GM21737 (cell line): ENCODE results near the gene ANTXR1.

Source experiments
- ATAC-seq: cut with Tn5 transposase; IDR thresholded peaks from one replicate; pipeline ENCODE4 v1.9.1; 2021; ENCODE audit warnings: mild to moderate bottlenecking, moderate library complexity; ENCODE audit not compliant: unreplicated experiment

Gene ANTXR1

DNA sequence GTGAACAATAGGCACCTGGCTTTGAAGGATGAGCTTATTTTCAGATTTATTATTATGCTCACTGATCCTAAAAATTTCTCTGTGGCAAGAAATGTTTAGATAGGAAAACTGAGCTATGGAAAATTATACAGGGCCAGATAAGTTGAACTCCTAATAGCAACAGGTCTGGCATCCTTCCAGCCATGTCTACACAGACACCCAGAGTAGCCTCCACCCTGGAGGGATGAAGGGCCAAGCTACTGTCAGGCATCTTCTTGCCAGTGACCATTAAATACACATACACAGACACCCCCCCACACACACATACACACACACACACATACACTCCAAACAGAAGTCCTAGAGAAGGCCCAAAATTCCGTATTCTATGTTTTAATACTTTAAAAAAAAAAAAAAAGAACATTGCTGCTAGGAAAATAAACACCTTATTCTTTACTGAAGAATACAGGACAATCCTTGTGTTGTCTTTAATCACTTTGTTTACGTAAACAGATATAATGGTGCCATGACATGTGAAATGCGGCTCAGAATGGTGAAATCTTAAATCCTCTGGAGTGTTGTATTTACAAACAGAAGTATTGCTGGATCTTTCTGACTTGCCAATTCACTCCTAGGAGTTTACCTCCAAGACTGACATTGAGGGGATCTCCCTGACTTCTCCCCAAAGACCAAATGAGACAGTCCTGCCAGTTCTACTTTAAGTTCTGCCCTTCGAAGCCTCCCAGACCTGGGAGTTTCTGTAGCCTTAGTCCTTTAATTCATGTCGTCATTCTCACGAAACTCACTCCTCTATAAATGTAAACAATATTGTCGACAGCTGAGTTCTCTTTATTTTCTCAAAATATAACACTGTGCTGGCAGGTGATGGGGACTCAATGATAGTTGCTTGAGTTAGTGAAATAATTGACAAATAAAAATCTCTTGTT, 163.1 kb downstream of the ANTXR1 start:
- no peak for ATAC-seq

DNA sequence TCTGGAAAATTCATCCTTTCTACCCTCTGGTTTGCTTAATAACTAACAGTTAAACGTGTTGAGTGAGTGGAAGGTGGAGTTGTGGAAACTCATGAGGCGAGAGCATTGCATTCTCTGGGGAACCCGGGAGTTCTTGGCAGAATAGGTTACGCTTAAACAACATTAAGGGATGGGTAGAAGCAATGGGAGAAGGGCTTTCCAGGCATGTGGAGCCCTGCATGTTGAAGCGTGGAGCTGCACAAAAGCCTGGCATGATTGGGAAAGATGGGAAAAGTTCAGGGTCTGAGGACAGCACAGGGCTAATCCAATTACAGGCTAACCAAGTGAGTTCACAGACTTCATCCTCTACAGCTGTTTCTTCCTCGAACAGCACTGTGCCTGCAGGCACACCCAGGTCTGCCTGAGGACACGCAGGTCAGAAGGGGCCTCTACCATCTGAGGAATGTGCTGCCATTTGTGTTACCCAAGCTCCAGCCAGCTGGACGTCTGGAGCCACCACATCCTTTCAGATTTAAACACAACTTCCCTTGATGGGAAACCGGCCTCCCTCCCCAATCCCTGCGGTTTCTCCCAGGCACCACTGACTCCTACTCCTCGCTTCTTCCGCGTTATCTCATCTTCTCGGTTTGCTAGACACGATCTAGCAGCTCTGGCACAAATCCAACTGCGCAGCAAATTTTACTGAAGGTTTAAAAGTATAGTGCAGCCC, 164.2 kb downstream of the ANTXR1 start:
- no peak for ATAC-seq

DNA sequence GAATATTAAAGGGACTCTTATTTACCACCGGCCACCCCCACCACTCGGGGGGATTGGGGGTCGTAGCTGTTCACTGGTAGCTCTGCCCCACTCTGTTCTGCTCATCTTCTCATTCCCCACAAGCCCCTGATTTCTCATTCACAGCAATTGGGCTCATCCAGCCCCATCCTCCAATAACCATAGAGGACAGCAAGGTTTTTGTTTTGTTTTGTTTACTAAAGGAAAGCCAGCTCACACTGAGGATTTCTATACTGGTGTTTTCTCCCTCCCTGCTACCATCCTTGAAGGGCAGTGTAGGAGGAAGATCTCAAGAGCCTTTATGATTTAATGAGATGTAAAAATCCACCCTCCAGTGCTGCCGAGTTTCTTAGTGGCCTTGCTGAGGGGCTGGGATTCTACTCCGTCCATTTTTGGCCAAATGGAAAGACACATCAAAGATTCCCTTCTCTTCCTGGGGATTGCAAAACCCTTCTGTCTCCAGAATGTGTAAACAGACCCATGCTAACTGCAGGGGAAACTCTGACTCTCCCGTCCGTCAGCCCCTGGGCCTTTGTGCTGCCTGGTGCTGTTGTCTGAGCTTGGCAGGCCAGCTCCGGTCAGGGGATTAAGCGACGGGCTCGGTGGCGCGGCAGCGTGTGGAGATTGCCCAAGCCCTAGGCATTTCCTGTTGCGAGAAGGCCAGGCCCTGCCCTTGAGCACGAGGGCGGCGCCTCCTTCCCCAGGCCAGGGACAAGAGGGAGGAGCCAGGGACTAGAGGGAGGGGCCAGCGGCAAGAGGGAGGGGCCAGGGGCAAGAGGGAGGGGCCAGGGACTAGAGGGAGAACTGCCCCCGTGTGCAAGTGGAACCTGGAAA, 165.0 kb downstream of the ANTXR1 start:
- no peak for ATAC-seq

DNA sequence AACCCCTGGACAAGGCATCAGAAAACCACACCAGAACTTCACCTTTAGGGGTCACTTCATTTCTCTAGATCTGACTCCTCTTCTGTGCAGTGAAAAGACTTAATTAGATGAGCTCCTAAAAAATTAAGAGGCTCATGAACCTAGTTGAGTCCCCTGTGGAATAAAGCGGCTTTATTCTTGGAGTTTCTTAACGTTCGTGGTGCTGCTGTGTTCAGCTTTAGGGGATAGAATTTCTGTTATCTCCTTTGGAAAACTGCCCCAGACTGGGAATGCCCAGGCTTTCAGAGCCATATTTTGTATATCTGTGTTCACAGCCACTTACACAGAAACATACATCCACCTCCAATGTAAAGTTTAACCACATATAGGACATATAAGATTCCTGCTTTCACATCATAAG, 165.8 kb downstream of the ANTXR1 start:
- ATAC-seq, result no peak

DNA sequence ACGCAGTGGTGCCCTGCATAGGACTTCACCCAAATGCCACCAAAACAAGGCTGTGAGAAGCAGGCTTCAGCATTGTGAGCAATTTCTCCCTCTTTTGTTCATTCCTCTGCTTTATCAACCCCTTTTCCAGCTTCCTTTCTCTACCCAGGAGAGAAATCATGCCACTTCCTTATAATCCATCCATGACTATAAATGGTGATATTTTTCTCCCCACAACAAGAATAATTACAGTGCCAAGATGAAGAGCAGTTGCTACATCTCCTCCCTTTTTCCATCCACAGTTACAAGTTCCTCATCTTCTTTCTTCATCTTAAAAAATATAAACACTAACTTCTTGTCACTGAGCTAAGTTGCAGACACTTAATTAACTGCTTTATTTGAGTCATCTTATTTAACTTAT, 167.2 kb downstream of the ANTXR1 start:
- no peak for ATAC-seq

DNA sequence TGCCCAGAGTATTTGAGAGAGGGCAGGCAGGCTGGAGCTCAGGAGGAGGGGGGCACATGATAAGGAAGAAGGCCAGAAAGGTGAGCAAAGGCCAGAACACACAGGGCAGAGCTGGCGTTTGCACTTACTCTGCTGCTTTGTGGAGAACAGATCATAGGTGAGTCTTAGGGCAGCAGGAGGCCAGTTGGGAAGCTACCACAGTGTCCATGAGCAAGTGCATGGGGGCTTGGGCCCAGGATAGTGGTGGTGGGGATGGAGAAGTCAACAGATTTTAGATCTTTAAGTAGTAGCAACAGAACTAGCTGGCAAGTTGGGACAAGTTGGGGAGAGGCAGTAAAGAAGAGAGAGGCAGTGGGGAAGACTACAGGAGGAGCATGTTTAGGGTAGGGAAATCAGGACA, 168.0 kb downstream of the ANTXR1 start:
- no peak for ATAC-seq

DNA sequence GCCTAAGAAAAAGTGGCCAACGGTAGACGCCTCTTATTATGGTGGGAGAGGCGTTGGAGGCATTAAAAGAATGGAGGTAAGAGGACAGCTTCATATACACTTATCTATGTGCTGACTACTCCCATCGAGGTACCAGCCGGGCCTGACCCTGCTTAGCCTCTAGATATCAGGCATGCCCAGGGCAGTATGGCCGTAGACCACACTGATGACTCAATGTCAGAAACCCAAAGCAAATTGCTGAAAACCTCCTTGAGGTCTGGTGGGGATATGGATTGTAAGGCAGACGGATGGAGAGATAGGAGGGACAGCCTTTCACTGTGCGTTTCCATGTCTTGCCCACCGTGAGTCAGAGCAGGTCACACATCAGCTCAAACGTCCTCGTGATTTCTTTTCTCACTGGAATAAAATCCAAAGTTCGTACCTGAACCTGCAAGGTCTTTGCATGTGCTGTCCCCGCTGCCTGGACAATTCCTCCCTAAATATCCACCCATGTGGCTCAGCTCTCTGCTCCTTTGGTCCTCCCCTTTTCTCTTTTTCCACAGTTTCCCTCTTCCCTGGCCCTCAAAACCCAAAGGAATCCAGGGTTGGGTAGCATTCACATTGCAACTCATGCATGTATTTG, 168.9 kb downstream of the ANTXR1 start:
- no peak for ATAC-seq

DNA sequence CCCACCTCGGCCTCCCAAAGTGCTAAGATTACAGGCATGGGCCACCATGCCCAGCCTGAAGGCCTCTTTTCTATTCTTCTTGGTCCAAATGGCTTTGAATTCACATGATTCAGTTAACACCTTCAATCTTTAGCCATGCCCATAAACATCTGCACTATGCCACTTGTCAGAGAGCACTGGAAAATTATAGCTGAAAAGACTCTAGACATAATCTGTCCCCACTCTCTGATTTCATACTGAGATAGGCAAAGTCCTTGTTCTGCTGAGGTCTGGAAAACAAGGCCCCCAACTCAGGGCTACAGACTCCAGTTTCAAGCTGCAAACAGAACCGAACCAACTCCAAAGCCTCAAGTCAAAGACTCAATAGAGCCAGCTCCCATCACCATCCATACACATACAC, 170.7 kb downstream of the ANTXR1 start:
- no peak for ATAC-seq

DNA sequence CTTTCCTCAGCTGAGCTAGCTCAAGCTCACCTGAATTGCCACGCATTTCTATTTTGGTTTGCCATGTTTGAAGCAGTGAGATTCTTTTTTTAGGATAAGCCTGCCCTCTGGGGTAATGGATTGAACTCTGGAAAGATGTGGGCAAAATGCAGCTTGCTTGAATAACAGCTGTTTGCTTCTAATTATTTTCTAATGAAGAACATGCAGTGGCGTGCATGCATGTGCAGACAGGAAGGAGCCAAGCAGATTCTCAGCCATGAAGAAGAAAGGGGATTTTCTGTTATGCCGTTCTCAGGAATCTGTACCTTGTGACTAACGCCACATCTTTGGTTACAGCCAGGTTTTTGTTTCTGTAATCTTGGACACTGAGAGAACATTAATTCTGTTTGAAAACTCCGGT, 171.2 kb downstream of the ANTXR1 start:
- no peak for ATAC-seq

DNA sequence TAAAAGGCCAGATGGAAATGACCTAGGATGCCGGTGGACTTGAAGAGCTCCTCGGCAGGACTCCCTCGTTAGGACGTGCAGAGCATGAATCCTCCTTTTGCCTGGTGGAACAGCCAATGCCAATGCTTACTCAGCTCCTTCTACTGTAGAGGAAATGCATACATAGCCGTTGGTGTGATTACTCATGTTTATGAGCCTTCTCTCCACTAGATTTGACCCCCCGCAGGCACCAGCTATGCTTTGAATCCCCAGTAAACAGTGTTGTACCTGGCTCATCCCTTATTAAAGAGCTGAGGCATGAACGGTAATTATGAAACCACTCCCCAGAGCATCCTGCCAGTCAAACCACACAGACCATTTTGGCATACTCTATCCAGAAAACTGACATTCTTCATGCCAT, 172.8 kb downstream of the ANTXR1 start:
- ATAC-seq, result no peak

DNA sequence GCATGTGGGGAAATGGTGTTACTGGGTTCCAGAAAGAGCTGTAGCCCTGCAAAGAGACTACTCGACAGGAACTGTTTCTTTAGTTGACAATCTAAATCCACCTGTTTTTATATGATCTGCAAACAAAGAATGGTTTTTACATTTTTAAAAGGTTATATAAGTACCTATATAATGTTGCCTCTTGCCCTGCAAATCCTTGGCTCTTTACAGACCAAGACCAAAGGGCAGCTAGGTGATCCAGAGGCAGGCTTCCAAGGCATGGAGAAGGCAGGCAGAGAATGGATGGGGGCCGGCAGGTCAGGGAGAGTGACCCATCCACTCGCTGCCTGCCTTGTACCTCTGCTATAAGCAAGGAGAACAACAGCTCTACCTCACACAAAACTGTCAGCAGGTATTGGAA, 173.6 kb downstream of the ANTXR1 start:
- no peak for ATAC-seq

DNA sequence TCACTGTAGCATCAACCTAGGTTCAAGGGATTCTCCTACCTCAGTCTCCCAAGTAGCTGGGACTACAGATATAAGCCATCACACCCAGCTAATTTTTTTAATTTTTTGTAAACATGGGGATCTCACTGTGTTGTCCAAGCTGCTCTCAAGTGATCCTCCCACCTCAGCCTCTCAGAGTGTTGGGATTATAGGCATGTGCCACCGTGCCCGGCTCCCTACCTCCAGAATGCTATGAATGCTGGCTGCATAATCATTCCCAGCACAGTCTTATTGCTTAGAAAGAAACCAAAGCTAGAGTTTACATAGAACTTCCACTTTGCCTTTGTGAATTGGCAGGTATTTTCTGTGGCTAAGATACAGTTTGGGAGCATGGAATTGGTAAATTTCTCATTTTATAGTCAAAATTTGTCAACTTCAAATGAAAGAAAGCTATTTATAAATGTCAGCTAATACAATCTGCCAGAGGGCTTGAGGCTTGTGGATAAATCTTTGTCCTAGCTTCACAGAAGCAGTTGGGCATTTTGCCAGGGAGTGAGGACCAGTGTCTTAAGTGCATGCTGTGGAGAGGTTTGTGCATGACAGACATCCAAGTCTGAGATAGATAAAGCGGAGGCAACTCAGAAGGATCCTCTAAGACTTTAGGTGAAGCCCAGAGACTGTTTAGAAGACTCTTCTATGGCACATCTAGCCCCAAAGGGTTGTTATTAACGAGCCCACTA, 175.4 kb downstream of the ANTXR1 start:
- ATAC-seq, result no peak

DNA sequence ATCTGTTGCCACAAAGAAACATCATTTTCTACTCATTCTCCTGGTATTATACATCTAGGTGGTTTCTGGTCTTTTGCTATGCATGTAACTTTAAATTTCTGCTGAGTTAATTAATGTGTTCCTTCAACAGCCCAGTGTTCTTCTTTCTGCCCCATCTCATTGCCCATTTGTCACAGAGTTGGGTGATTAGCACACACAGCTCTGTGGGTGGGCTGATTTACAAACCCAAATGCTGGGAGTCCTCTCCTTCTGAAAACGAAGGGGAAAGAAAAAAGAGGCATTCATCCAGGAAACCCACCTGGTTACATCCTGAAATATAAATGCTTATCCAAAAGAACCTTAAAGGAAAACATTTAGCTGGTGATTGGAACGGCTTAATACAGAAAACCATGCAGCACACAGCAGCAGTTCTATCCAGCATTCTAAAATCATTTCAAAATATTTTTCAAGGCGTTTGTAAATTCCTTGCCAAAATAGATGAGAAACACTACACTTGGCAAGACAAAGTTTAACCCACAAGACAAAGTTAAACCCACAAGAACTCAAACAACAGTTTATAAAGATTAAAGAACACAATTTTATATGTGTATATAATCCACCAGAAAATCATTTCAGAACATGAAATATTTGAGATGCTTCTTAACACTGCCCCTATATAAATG, 177.9 kb downstream of the ANTXR1 start:
- ATAC-seq, result no peak

DNA sequence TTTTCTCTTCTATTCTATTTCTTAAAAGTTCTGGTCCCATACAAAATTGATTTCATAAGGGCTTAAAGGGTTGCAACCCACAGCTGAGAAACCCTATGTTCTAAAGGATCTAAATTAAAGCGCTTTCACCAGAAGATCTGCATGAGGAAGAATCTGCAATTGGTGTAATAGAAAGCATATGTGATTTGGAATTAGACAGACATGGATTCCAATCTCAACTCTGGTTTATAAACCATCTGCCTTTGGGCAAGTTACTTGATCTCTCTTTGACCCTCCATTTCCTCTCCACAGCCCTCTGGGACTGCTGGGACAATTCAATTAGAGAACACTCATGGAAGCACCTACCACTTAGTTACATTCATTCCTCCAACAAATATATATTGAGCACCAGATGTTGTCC, 178.7 kb downstream of the ANTXR1 start:
- ATAC-seq, result no peak

DNA sequence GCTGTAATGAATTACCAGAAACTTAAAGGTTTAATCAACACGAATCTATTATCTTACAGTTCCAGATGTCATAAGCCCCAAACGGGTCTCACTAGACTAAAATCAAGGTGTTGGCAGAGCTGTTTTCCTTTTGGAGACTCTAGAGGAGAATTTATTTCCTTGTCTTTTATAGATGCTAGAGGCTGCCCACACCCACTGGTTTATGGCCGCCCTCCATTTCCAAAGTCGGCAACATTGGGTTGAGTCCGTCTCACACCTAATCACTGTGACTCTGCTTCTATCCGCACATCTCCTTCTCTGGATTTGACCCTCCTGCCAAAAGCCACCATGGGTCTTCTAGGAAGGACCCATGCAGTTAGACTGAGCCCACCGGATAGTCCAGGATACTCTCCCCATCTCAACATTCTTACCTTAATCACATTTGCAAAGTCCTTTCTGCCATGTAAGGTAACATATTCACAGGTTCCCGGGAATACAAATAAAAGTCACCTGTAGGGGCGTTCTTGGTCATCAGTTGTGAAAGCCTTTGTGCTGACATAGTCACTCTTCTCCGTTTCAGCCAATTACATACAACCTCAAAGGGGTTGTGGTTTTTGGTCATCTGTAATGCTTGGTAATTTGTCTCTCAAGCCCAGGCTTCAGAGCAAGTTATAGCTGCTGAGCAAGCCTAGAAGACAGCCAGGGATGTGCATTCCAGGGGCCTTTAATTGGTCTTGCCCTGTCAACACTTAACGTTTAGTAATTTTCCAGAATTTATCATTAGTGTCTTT, 179.4 kb downstream of the ANTXR1 start:
- no peak for ATAC-seq

DNA sequence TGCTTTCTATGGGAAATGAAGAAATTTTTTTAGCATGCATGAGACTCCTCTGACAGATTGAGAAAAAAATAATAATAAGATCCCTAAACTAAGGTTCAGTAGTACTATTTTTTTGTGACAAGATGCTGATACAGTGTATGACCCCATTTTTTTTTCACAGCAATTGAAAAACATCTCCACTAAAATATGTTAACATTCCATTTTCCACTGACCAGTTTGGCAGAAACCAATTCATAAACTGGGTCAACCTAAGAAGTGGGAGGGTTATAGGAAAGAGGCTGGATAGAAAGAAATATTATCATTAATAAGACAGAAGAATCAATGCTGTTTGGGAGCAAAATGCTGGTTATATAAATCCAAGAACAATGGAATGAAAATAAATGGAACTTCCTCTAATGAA, 182.7 kb downstream of the ANTXR1 start:
- ATAC-seq, result no peak

DNA sequence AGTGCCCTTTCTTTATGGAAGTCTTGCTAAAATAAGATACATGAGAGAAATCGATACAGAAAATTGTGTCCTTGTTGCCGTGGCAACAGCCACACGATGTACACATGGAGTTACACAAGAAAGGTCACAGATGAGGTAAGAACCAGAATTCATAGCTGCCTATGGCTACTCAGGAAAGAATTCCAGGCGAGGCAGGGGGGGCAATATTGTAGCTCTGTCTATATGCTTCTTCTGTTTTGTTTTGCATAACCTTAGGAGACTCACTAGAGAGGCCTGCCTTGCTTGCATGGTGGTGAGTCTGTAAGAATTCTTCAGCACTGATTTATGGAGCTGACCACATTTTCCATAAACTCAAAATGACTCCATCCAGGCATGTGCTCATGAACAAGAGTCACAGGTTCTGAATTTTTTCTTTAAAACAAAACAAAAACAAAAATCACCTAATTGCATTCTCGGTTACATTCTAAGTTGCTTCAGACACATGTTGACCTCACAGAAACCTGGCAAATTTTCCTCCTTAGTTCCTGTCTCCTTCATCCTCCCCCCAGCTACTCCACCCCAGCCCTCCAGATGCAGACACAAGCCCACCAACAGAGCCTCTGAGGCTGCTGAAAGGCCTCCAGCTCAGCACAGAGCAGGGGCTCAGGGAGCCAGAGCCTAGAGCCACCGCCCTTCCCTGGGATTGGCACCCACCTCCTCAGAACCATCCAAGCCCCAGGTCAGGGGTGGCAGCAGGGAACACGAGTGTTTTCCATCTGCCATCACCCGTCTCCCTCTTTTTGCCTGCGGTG, 183.5 kb downstream of the ANTXR1 start:
- ATAC-seq, result no peak

DNA sequence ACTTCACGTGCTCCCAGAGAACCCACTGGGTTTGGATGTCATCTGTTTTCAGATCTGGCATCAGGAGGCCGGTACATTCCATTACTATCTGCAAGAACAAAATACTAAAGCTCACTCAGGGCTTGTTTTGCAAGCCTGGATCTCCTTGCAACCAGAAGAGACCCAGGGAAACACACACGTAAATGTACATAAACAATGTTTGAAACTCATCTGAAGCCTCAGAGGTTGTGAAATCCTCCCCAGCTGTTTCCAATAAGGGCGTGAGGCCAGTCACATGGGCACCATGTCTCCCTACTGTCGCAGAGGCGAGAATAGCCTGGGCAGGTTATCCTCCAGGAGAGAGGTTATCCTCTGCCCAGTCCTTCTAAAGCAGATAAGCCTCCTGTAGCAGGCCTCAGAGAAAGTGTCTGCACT, 187.1 kb downstream of the ANTXR1 start:
- ATAC-seq, result no peak
